HG03565 (cell line): ENCODE data around the gene WNT3.

Source experiments
- ATAC-seq: cut with Tn5 transposase; IDR thresholded peaks from one replicate; pipeline ENCODE4 v1.9.1; 2021; ENCODE audit warnings: mild to moderate bottlenecking, moderate library complexity; ENCODE audit not compliant: unreplicated experiment

The WNT3 gene

DNA sequence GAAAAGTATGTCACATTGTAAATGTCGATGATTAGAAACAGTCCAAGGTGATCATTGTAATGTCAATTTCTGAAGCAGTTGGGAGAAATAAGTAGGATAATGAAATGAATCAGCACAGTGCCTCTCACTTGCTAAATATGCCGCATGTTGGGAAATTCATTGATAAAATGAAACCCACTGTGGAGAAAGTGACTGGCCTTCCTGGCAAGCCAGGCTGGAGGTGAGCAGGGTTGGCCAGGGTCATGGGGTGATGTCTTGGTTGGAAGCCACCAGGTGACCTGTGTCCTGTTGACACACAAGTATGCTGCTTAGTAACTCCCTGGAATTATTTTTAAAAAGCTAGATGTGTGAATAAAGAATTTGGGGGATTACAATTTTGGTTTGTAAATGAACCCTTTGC lies 18.0 kb upstream of the WNT3 start:
- no peak for ATAC-seq

DNA sequence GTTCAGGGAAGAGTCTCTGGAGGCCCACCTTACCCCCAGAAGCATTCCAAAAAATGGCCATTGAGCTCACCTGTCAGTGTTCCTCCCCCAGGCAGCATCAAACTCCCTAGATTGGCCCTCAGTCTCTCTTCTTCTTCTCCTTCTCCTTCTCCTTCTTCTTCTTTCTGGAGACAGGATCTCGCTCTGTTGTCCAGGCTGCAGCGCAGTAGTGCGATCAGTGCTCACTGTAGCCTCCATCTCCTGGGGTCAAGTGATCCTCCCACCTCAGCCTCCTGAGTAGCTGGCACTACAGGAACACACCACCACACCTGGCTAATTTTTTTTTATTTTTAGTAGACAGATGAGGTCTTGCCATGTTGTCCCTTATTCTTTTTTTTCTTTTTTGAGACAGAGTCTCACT lies 16.4 kb upstream of the WNT3 start:
- ATAC-seq: no peak

DNA sequence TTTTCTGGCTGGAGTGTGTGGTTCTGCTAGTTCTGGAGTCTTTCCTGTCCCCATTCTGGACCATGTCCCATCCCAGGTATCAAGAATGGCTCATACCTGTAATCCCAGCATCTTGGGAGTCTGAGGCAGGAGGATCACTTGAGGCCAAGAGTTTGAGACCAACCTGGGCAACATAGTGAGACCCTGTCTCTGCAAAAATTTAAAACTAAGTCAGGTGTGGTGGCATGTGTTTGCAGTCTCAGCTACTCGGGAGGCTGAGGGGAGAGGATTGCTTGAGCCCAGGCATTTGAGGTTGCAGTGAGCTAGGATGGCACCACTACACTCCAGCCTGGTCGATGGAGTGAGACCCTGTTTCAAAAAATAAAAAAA lies 15.3 kb upstream of the WNT3 start:
- no peak for ATAC-seq

DNA sequence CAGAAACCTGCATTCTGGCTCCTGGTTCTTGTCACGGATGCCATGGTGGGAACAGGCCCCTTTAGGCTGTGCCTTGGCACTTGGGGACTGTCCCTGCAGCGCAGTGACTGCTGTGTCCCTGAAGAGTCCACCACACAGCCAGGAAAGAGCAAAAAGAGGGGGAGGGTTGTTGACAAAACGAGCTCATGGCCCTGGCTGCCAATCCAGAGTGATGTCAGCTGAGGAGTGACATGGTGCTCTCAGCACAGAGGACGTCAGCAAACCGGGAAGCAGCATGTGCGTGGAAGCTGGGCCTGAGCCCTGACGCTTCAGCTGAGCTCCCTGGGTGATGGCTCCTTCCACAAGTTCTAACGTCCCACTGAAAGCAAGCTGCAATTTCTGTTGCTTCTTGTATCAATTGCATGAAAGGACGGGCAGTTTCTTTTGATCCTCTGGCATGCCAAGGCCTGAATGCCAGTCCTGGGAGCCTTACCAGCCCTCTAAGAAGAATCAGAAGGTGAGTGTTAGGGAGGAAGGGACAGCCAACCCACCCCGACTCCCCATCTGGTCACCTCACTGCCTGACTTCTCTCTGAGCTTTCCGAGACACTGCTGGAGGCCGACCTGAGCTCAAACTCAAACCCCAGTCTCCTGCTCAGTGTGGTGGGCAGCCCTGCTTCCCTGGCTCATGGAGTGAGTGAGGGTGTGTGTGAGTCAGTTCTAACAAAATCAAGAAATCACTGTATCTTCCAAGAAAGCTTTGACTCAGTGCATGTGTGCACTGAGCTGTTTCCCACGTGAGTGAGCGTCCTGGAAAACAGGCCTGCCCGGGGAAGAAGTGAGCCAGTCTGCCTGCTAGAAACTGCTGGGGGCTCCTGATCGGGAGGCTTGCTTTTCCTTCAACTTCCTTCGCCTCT lies 14.7 kb upstream of the WNT3 start:
- no peak for ATAC-seq

DNA sequence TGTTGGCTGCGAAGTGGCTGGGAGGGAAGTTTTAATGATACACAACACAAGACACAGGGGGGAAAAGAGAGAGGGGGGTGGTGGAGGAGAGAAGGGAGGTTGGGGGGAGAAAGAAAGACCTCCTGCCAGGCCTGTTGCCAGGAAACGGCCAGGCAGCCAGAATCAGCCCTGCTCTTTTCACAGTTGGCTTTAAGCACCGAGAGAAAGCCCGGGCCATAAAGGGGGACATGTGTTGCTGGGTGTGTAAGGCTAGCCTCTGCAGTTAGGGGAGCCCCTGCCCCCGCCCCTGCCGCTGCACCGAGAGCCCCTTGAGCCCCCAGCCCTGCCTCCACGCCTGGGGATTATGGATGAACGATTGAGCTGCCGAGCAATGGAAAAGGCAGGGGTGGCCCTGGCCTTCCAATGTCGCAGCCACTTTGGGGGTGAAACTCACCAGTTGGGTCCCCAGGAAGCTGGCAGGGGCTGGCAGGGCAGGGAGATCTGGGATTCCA lies 13.9 kb upstream of the WNT3 start:
- ATAC-seq: no peak

DNA sequence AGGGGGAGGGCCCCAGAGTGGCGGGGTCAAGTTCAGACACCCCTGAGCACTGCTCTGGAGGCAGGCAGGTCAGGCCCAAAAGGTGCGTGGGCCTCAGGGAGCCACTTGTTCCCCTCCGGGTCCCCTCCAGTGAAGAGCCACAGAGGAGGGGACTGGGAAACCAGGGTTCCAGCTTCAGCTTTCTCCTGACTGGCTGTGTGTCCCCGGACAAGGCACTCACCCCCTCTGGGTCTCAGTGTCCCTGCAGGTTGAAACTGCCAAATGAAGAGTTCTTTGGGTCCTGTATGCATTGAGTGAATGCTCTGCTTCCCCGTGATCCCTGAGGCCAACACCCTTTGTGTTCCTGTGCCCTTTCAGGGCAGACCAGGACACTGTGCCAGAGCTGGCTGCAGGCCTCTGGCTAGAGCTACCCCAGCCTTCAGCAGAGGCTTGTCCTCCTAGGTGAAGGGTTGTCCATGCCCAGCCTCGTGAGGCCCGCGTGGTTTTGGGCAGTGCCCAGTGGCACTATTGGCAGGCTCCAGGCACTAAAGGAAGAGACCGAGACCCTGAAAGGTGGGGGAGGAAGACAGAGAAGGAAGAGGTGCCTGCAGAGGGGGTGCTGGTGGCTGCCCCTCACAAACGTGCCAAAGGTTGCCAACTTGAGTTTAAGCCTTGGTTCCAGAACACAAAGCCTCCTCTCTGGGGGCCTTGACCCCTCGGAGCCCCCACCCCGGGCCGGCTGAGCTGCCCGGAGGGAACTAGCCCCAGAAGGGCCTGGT lies 13.3 kb upstream of the WNT3 start:
- no peak for ATAC-seq

DNA sequence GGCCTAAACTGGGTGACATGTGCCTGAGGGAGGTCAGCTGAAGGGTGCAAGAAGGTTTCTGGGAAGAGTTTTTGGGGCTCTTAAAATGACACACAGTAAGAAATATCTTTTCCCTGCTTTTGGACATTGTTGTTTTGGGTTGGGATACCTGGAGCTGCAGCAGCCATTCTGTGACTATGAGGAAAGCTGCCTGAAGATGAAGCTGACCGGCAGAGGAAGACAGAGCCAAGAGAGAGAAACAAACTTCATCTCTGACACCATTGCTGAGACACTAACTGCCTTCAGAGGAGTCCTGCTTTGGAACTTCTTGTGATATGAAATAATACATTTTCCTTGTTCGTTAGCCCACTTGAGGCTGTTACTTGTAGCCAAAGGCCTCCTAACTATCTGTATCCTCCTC lies 8.8 kb upstream of the WNT3 start:
- no peak for ATAC-seq

DNA sequence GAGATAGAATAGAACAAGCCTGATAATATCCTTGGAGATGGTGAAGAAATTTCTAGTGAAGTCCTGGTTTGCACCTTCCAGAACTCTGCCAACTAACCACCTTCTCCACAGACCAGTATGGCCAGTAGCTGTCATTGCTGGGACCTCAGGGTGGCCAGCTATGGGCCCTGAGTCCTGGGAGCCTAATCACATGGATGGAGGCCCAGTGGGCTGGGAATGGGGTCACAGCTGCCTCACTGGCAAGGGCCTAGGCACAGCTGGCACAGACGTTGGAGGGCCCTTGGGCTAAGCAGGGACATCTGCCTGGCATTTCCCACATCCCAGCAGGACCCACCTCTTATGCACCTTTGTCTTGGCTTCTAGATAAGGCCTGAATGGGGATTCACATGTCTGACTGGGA lies 7.6 kb upstream of the WNT3 start:
- no peak for ATAC-seq

DNA sequence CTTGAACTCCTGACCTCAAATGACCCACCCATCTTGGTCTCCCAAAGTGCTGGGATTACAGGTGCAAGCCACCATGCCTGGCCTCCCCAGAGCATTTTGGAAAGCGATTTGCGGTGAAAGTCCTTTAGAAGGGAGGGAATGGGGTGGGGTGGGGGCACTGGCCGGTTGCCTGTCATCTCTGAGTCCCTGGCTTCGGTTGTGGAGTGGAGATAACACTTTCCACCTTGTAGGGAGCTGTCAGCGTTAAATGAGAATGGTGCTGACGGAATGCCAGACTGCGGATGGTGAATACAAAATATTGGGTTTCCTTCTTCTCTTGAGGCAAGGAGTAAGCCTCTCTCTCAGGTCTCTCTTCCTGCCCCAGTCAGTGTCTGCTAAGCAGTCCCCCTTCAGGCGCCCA lies 5.2 kb upstream of the WNT3 start:
- ATAC-seq: no peak

DNA sequence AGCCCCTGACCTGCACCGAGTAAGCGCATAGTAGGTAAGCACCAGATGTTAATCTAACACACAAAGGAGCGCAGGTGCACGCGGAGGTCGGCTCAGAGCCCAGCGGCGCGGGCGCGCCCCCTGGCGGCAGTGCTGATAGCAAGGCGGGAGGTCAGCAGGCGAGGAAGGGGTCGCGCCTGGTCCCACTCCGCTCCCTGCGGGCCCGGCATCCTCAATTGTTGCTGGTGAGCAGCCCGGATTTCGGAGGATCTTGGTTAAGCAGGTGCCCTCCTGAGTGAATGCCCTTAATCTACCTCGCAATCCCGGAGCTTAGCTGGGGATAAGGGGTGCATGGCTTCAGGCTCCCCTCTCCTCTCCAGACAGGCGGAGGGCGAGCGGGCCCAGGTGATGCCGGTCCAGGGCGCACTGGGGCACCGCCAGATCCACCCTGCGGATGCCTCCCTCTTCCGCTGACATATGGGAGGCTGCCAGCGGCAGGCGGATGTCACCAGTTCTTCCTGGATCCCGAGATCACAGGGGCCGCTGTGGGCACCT lies 4.0 kb upstream of the WNT3 start:
- ATAC-seq: no peak

DNA sequence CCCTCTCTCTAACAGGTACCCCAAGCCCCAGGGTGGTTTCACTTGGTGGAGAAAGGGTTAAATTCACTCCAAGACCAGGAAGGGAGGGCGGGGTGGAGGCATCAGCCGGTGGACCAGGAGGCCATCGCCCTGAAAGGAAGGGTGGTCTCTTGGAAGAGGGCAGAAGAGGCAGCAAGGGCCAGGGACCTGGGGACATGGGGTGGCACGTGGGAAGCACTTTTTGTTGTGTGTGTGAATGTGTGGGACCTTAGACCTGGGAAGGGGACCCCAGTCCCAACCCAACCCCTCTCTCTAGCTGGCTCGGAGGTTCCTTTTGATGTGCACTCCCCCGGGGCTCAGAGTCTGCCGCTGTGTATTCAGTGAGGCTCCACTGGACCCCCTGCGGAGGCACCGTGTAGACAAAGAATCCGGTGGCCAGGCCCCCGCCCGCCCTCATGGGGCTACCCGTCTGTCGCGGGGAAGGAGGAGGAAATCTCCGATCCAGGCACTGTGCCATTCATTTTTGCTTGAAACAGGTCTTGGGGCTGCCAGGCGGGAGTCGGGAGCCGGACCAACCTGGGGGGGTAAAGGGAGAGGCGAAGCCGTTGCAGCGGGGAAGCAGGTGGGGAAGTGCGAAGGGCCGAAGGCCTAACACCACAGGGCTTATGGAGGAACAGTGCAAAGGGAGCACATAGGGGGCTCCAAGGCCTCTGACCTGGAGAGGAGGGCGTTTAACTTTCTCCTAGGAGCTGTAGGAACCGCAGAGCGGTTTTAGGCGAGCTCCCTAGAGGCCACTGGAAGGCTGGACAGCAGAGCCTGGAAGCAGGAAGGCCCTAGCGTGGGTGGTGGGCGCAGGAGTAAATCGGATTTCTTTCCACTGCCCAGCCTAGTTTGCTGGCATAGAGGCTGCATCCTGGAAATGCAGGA lies 3.2 kb upstream of the WNT3 start:
- no peak for ATAC-seq

DNA sequence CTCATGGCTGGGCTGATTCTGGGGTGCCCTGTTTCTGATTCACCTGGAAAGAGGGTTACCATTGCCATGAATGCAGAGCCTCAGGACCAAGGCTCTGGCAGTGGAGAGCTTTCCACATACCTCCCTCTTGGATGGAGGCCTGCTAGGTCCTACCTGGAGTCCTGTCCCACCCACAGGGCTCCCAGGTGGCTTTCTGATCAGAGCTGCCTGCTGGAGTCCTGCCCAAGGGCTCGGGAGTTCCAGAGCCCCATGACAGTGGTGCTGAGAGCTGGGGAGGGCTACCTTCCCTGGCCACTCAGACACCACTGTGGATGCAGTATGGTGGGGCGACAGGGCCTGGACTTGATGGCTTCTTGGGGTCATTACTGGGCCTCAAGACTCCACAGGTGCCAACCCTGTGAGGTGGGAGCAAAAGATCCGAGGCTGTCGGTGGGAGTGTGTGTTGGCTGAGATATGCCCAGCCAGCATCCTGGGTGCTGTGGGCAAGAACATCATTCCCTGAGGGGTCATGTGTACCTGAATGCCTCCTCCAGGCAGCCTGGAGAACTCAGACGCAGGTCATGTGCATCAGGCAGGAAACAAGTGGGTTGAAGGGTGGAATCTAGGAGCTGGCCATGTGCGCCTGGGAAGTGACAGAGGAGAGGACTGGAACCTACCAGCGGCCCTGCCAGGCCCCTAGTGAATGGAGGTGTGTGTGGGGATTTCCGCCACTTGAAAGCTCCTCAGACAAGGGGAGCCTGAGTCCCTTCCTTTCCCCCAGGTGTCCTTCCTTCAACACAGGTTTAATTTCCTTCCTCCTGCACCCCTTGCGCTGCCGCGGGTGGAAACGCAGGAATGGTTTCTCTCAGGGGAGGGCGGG lies 2.3 kb upstream of the WNT3 start:
- no peak for ATAC-seq

DNA sequence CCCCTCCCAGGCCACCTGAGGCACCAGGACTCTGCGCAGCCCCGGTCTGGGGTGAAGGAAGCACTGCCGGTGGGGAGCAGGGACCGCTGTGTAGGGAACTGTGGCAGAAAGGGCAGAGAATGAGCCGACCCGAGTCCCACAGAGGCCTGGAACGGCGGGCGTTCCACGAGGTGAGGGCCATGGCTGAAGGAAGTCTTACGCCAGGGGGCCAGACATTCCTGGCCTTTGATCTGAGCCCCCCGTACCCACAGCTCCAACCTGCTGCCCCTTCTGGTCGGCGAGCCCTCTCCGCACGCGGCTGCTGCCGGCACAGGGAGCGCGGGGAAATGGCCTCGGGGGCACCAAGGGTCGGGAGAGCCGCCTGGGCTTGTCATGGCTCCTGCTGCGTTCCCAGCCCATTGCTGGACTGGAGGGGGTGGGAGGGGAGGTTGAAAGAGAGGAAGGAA lies 1.4 kb upstream of the WNT3 start:
- no peak for ATAC-seq

DNA sequence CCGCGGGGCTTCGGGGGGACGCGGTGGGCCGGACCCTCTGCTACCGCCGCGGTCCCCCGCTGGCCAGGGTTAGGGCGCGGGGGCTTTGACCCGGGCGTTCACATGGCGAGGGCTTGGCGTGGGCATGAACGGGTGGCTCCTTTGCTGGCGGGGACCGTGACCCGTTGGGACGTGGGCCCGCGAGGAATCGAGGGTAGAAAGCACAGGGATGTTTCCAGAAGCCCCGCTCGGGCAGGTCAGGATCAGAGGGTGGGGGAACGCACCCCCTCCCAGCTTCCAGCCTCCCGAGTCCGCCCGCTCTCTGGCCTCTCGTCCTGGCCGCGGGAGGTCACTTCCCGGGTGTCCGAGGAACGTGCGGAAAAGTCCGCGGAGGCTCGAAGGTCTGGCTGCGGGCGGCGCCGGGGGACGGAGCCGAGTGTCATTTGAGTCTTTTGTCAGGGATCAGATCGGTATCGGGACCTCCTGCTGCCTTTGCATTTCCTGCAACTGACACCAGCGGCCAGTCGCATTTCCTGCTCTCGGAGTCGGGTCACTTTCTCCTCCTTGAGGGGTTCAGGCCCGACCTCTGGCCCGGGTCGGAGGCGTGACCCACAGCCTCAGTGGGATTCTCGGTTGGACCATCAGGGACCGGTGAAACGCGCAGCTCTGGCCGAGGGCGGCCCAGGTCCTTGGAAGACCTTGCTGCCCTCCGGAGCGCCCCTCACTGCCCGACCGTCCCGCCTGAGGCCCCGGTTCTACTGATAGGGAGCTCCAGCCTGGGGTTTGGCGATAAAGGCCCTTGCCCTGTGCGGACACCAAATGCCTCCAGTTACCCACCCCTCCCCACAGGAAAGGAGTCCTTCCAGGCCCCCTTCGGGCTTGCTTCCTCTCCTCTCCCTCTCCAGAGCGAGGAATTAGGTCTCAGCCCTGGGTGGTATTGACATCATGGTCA lies 702 bp upstream of the WNT3 start:
- ATAC-seq: no peak

DNA sequence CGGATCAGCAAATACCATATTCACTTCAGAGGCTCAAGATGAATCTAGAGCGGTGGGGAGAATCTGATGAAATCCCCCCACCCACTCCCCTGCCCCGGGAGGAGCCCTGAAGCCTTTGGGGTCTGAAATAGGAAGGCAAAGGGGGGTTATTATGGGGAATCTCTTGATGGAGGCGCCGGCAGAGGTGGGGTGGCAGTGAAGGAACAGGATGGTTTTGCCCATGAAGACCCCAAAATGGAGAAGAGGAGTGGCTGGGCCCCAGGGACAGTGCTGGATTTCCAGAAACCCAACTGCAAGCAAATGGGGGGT lies 637 bp downstream of the WNT3 start:
- ATAC-seq: no peak

DNA sequence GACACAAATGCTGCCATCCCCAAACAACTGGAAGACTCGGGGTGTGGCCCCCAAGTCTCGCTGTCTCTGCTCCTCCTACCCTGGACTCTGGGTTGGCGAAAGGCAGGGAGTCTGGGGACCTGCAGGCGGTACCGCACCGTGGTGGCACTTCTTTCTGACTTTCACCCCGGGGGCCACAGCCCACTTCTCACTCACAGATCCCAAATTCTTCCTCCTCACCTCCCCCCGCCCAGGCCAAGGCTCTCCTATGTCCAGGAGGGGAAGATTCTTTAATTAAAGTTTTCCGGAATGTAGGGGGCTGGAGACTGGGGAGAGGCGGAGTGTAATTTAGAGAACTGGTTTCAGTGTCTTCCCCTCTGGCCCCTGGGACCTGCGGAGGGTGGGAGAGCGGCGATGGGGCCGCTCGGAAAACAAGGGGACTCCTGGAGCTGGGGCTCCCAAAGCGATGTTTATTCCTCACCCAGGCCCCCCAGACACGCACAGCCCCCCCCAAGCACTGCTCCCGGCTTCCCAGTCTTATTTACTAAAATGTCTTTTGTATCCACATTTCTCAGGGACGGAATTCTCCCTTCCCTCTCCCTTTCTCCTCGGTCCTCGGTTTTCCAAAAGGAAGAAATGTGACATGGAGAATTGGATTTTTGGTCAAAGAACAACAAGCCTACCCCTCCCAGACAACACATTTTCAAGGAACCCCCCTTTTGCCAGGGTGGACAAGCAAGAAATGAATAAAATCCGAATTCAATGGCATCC lies 1.2 kb downstream of the WNT3 start:
- ATAC-seq: no peak

DNA sequence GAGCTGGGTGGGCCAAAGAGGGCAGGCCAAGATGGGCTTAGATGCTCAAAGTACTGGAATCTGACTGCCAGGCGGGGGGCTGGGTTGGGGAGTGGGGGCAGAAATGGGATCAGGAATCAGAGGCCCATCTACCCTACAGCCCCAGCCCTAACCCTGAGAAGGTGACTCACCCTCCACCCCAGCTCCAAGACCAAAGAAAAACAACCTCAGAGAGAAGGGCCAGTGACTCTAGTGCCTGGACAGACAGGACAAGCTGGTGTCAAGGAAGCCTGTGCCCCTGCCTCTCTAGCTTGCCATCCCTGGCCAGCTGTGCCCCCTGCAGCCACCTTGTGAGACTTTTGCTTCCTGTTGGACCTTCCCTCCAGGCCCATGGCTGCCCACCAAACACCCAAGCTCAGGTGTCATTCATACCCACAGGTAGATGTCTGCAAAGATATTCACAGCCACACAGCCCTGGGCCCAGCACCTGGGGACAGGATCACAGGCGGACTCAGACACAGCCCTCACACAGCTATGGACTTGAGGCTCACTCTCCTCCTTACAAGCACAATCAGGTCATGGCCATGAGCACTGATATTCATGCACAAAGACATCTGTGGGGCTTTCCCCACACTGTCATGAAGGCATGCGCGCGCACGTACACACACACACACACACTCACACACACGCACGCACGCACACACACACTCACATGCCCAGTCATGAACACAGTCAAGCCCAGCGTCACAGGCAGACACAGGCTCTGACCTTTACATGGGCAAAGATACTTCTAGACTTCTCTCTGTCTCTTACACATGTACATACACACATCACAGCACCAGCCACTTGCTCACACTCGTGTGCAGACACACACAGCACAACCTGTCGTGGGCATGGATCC lies 2.8 kb downstream of the WNT3 start:
- no peak for ATAC-seq
